Sigmoid colon (tissue), 4 donors: ENCODE measurements around the gene DCHS2.

ENCODE experiments used
- CTCF ChIP-seq, 4 experiments: fragments of 450-650 bp in 3 of 4; fragments of 200-600 bp in 1 of 4; IDR thresholded peaks; one replicate each; pipeline ENCODE4 v1.5.1; 2016 to 2019; ENCODE audit warnings: antibody characterized with exemption in 4 of 4, mild to moderate bottlenecking in 3 of 4, moderate library complexity in 2 of 4
- EP300 ChIP-seq, 4 donors: sonication (generic); formaldehyde crosslinking; IDR thresholded peaks; one replicate each; pipeline ENCODE4 v1.6.1; 2017; ENCODE audit warnings: antibody characterized with exemption in 4 of 4
- POLR2A ChIP-seq, 2 donors: fragments of 450-650 bp; IDR thresholded peaks; one replicate each; pipeline ENCODE4 v1.6.1; 2016; ENCODE audit warnings: antibody characterized with exemption in 2 of 2, mild to moderate bottlenecking in 2 of 2, moderate library complexity in 2 of 2
- POLR2AphosphoS5 ChIP-seq, 4 donors: sonication (generic); formaldehyde crosslinking; IDR thresholded peaks; one replicate each; pipeline ENCODE4 v1.6.1; 2017; ENCODE audit warnings: antibody characterized with exemption in 4 of 4

GRCh38 chr4:154497889-154498288, 6.3 kb upstream of the DCHS2 start:
- TF ChIP-seq CTCF (IDR thresholded peaks at IDR 0.05): no peak
- no peak for TF ChIP-seq POLR2AphosphoS5 (IDR thresholded peaks at IDR 0.05)
- TF ChIP-seq POLR2A (IDR thresholded peaks at IDR 0.05): no peak
- TF ChIP-seq EP300 (IDR thresholded peaks at IDR 0.05): no peak
